Thyroid gland (tissue), 4 donors: Measurements from ENCODE around the gene ELMO1.

Source experiments
- POLR2A ChIP-seq, 2 donors: fragments of 450-650 bp; IDR thresholded peaks; one replicate each; pipeline ENCODE4 v1.6.1; 2017; ENCODE audit warnings: antibody characterized with exemption in 2 of 2, mild to moderate bottlenecking in 2 of 2, moderate library complexity in 1 of 2
- TF ChIP-seq, protein P1 (sequence below), 6 experiments: fragments of 200-600 bp in 3 of 6; fragments of 450-650 bp in 3 of 6; sonication (generic) in 3 of 6; IDR thresholded peaks; one replicate each; pipeline ENCODE4 v1.5.1; 2016 to 2019; ENCODE audit warnings: antibody characterized with exemption in 6 of 6, mild to moderate bottlenecking in 2 of 6, inconsistent platforms in 1 of 6, moderate library complexity in 1 of 6

DNA sequence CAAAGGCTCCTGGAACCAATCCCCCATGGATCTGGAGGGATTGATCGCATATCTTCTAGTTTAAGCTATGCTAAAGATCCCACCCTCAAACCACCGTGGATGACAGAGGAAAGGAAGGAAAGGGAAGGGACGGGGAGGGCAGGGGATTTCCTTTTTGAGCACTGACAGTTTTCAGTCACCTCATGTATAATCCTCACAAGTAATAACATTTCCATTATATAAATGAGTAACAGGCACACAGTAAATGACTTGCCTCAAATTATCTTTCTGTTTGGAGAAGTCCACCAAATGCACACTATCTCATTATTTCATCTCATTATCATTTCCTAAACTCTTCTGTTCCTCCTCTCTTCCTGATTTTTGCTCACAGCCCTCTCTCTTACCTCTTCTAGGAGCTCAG is 597.3 kb downstream of the ELMO1 start:
- TF ChIP-seq, protein P1, sequence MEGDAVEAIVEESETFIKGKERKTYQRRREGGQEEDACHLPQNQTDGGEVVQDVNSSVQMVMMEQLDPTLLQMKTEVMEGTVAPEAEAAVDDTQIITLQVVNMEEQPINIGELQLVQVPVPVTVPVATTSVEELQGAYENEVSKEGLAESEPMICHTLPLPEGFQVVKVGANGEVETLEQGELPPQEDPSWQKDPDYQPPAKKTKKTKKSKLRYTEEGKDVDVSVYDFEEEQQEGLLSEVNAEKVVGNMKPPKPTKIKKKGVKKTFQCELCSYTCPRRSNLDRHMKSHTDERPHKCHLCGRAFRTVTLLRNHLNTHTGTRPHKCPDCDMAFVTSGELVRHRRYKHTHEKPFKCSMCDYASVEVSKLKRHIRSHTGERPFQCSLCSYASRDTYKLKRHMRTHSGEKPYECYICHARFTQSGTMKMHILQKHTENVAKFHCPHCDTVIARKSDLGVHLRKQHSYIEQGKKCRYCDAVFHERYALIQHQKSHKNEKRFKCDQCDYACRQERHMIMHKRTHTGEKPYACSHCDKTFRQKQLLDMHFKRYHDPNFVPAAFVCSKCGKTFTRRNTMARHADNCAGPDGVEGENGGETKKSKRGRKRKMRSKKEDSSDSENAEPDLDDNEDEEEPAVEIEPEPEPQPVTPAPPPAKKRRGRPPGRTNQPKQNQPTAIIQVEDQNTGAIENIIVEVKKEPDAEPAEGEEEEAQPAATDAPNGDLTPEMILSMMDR (IDR thresholded peaks at IDR 0.05) = no peak
- no peak for TF ChIP-seq POLR2A (IDR thresholded peaks at IDR 0.05)
